Fibroblast of lung (primary cell): ENCODE results near the gene WNT8A.

Experiments used
- CTCF ChIP-seq, 2 donors: IDR thresholded peaks in 1 of 2; conservative IDR thresholded peaks in 1 of 2; 1 replicate in 1 of 2; 2 replicates in 1 of 2; pipeline ENCODE4 v1.5.1; 2011 to 2012; ENCODE audit warnings: low read length in 2 of 2, control low read depth in 1 of 2, inconsistent platforms in 1 of 2, low read depth in 1 of 2, mild to moderate bottlenecking in 1 of 2
- EZH2 ChIP-seq: IDR thresholded peaks from 2 replicates; pipeline ENCODE4 v1.5.1; 2012; ENCODE audit warnings: low read length, control low read depth, mild to moderate bottlenecking; ENCODE audit errors: missing control alignments

- TF ChIP-seq CTCF (conservative IDR thresholded peaks at IDR 0.05 in 1 of 2, IDR thresholded peaks at IDR 0.05 in 1 of 2; ENCODE audit: low read depth in 1 of 2, low read length in 2 of 2) (no peak), EZH2 (no peak)
Observed at GRCh38 chr5:138038826-138039225, 45.0 kb upstream of the WNT8A start.
